H9 (cell line): Measurements from ENCODE around the gene ZBTB48. TPM values are rescaled to one million over a fixed set of nuclear protein-coding genes. Genes with fewer than 3 reads are reported as not detected.

Experiments used
- DNase-seq: peaks from one replicate; pipeline ENCODE4 v3.0.0-alpha.2; 2017
- H2AFZ ChIP-seq: one replicate; pipeline ENCODE4 v1.6.1; 2013; ENCODE audit warnings: mild to moderate bottlenecking, low read length, control low read depth, moderate library complexity
- H2AK5ac ChIP-seq: 2 replicates; pipeline ENCODE4 v1.6.1; 2013; ENCODE audit warnings: low read length, control low read depth, mixed read lengths; ENCODE audit not compliant: insufficient read length
- H2BK120ac ChIP-seq: one replicate; pipeline ENCODE4 v1.6.1; 2013; ENCODE audit warnings: low read depth, mild to moderate bottlenecking, low read length, control low read depth, inconsistent platforms; ENCODE audit not compliant: poor library complexity, severe bottlenecking
- H2BK12ac ChIP-seq: 2 replicates; pipeline ENCODE4 v1.6.1; 2013; ENCODE audit warnings: low read length, control low read depth, mixed read lengths, low read depth; ENCODE audit not compliant: insufficient read length
- H2BK15ac ChIP-seq: 2 replicates; pipeline ENCODE4 v1.6.1; 2013; ENCODE audit warnings: low read depth, low read length, control low read depth
- H2BK20ac ChIP-seq: one replicate; pipeline ENCODE4 v1.6.1; 2013; ENCODE audit warnings: low read depth, mild to moderate bottlenecking, low read length, control low read depth, inconsistent platforms; ENCODE audit not compliant: poor library complexity, severe bottlenecking
- H2BK5ac ChIP-seq: 2 replicates; pipeline ENCODE4 v1.6.1; 2013; ENCODE audit warnings: low read length, control low read depth, mixed read lengths; ENCODE audit not compliant: insufficient read length
- H3K14ac ChIP-seq: 2 replicates; pipeline ENCODE4 v1.6.1; 2013; ENCODE audit warnings: low read length, control low read depth; ENCODE audit not compliant: insufficient read depth
- H3K18ac ChIP-seq: 2 replicates; pipeline ENCODE4 v1.6.1; 2013; ENCODE audit warnings: low read depth, mild to moderate bottlenecking, mixed read lengths, low read length, control low read depth; ENCODE audit not compliant: insufficient read length
- H3K23ac ChIP-seq: 2 replicates; pipeline ENCODE4 v1.6.1; 2013; ENCODE audit warnings: low read length, control low read depth, mixed read lengths, low read depth; ENCODE audit not compliant: insufficient read length
- H3K23me2 ChIP-seq: 2 replicates; pipeline ENCODE4 v1.6.1; 2013; ENCODE audit warnings: low read depth, mild to moderate bottlenecking, mixed read lengths, low read length, control low read depth; ENCODE audit not compliant: insufficient read length, poor library complexity, severe bottlenecking
- H3K27ac ChIP-seq: 2 replicates; pipeline ENCODE4 v1.5.1; 2013; ENCODE audit warnings: low read length, control low read depth, mixed read lengths, low read depth; ENCODE audit not compliant: insufficient read length
- H3K27me3 ChIP-seq: 2 replicates; pipeline ENCODE4 v1.6.1; 2013; ENCODE audit warnings: low read length, control low read depth, inconsistent platforms; ENCODE audit not compliant: insufficient read depth
- H3K4ac ChIP-seq: 2 replicates; pipeline ENCODE4 v1.6.1; 2013; ENCODE audit warnings: low read depth, mild to moderate bottlenecking, control low read depth, inconsistent platforms, low read length, moderate library complexity
- H3K4me1 ChIP-seq: 2 replicates; pipeline ENCODE4 v1.6.1; 2013; ENCODE audit warnings: low read length, control low read depth, inconsistent platforms; ENCODE audit not compliant: insufficient read depth
- H3K4me2 ChIP-seq: 2 replicates; pipeline ENCODE4 v1.6.1; 2013; ENCODE audit warnings: low read length, control low read depth, mixed read lengths; ENCODE audit not compliant: insufficient read length, insufficient read depth
- H3K56ac ChIP-seq: 2 replicates; pipeline ENCODE4 v1.6.1; 2013; ENCODE audit warnings: low read depth, mild to moderate bottlenecking, mixed read lengths, low read length, control low read depth; ENCODE audit not compliant: insufficient read length
- H3K79me1 ChIP-seq: 2 replicates; pipeline ENCODE4 v1.6.1; 2013; ENCODE audit warnings: low read depth, mild to moderate bottlenecking, moderate library complexity, low read length, control low read depth, inconsistent platforms; ENCODE audit not compliant: insufficient read depth, poor library complexity, severe bottlenecking
- H3K79me2 ChIP-seq: 2 replicates; pipeline ENCODE4 v1.6.1; 2013; ENCODE audit warnings: low read length, control low read depth, inconsistent platforms; ENCODE audit not compliant: insufficient read depth
- H3K9ac ChIP-seq: 2 replicates; pipeline ENCODE4 v1.6.1; 2013; ENCODE audit warnings: low read length, control low read depth, mixed read lengths; ENCODE audit not compliant: insufficient read length; ENCODE audit errors: extremely low read depth
- H3K9me3 ChIP-seq: one replicate; pipeline ENCODE4 v1.6.1; 2013; ENCODE audit warnings: low read depth, low read length, inconsistent platforms; ENCODE audit not compliant: control insufficient read depth
- H3T11ph ChIP-seq: one replicate; pipeline ENCODE4 v1.6.1; 2013; ENCODE audit warnings: mild to moderate bottlenecking, low read length, control low read depth, inconsistent platforms
- H4K20me1 ChIP-seq: one replicate; pipeline ENCODE4 v1.6.1; 2013; ENCODE audit not compliant: control insufficient read depth, insufficient read length, insufficient read depth
- H4K5ac ChIP-seq: 2 replicates; pipeline ENCODE4 v1.6.1; 2013; ENCODE audit warnings: low read depth, mild to moderate bottlenecking, mixed read lengths, low read length, control low read depth; ENCODE audit not compliant: insufficient read length
- H4K8ac ChIP-seq: replicated peaks from 2 replicates; pipeline ENCODE4 v1.6.1; 2013; ENCODE audit warnings: low read length, control low read depth, mixed read lengths, low read depth; ENCODE audit not compliant: insufficient read length
- H4K91ac ChIP-seq: 2 replicates; pipeline ENCODE4 v1.6.1; 2013; ENCODE audit warnings: low read depth, mild to moderate bottlenecking, moderate library complexity, mixed read lengths, low read length, control low read depth; ENCODE audit not compliant: insufficient read length
- H3K27ac Mint-ChIP-seq, 3 experiments: 2 replicates in 2 of 3; 3 replicates in 1 of 3; pipeline ENCODE4 v1.8.0; 2020 to 2021; ENCODE audit warnings: mixed read lengths in 3 of 3, mild to moderate bottlenecking in 1 of 3, moderate library complexity in 1 of 3
- H3K27me3 Mint-ChIP-seq: 2 replicates; pipeline ENCODE4 v1.8.0; 2021; ENCODE audit warnings: low read depth, mild to moderate bottlenecking, moderate library complexity, mixed read lengths
- H3K36me3 Mint-ChIP-seq, 3 experiments: 2 replicates in 2 of 3; 3 replicates in 1 of 3; pipeline ENCODE4 v1.8.0; 2020 to 2021; ENCODE audit warnings: low read depth in 3 of 3, mixed read lengths in 3 of 3; ENCODE audit not compliant: insufficient read depth in 1 of 3
- H3K4me1 Mint-ChIP-seq, 2 experiments: 2 replicates each; pipeline ENCODE4 v1.8.0; 2020; ENCODE audit warnings: mixed read lengths in 2 of 2
- H3K4me3 Mint-ChIP-seq, 2 experiments: 2 replicates in 1 of 2; 3 replicates in 1 of 2; pipeline ENCODE4 v1.8.0; 2020 to 2021; ENCODE audit warnings: mild to moderate bottlenecking in 2 of 2, mixed read lengths in 2 of 2, moderate library complexity in 1 of 2
- H3K9me3 Mint-ChIP-seq, 2 experiments: 2 replicates in 1 of 2; 3 replicates in 1 of 2; pipeline ENCODE4 v1.8.0; 2020; ENCODE audit warnings: mild to moderate bottlenecking in 2 of 2, mixed read lengths in 2 of 2, moderate library complexity in 1 of 2
- CTCF ChIP-seq: fragments of 200-600 bp; sonication (generic); conservative IDR thresholded peaks from 3 replicates; pipeline ENCODE4 v1.8.0; 2021; ENCODE audit warnings: antibody characterized with exemption, mild to moderate bottlenecking
- WGBS: extraction: QIAGEN DNeasy Blood & Tissue Kit; methylation state at CpG from one replicate; pipeline ENCODE4 v1.1.7; 2013; ENCODE audit warnings: missing lambda C conversion rate, low lambda C conversion rate, mixed read lengths; ENCODE audit not compliant: insufficient read length; ENCODE audit errors: extremely low coverage; 5-methylcytosine and 5-hydroxymethylcytosine counted together
- total RNA-seq: library from RNA; stranded (reverse); gene quantifications from 2 replicates; pipeline ENCODE4 v1.2.1, GENCODE V29; 2021

The ZBTB48 gene
- total RNA-seq, 1 experiment from 2014 or later = 33.2 TPM

GRCh38 chr1:6560267-6560666, 19.5 kb upstream of the ZBTB48 start:
- DNase-seq = no peak
- Histone ChIP-seq H3K27me3 (no peaks in the 10 kb centered on the region), H4K20me1 (no peaks in the 10 kb centered on the region), H2AK5ac (no peak overlapping the region), H3K4me2 (no peak overlapping the region), H3K18ac (no peak overlapping the region), H4K91ac (no peak overlapping the region), H4K8ac (no peak overlapping the region), H3K4ac (no peak overlapping the region), H2BK15ac (no peak overlapping the region), H3K27ac (no peak overlapping the region), H3K9me3 (no peaks in the 10 kb centered on the region), H3K56ac (no peak overlapping the region), H2BK12ac (no peak overlapping the region), H2BK5ac (no peak overlapping the region), H3K14ac (no peak overlapping the region), H3K79me1 (no peaks in the 10 kb centered on the region), H2BK20ac (no peak overlapping the region), H3K23ac (no peak overlapping the region), H3K79me2 (no peaks in the 10 kb centered on the region), H3K4me1 (no peaks in the 10 kb centered on the region), H2AFZ (no peak overlapping the region), H3K23me2 (no peaks in the 10 kb centered on the region), H2BK120ac (no peak overlapping the region), H3K9ac (no peak overlapping the region), H4K5ac (no peak overlapping the region), H3T11ph (no peak overlapping the region)
- H3K27ac Mint-ChIP-seq = no peak overlapping the region
- no CpG with 5 or more reads among the region's 9 CpGs for WGBS
- H3K27me3 Mint-ChIP-seq = peaks cover 6% of the 10 kb centered on the region
- no peak overlapping the region for H3K4me3 Mint-ChIP-seq
- H3K4me1 Mint-ChIP-seq = no peaks in the 10 kb centered on the region; a peak in 1 of 4 replicates
- TF ChIP-seq CTCF = no peak
- H3K9me3 Mint-ChIP-seq = peaks cover 4% of the 10 kb centered on the region in 2 experiments; a peak in 3 of 5 replicates
- peaks cover 0 to 4% (median 0%) of the 10 kb centered on the region in 3 experiments; a peak in 1 of 7 replicates for H3K36me3 Mint-ChIP-seq
